Hepatocyte (in vitro differentiated cells): ENCODE data around the gene KDM3A. TPM values are rescaled to one million over a fixed set of nuclear protein-coding genes. Genes with fewer than 3 reads are reported as not detected.

Experiments used
- DNase-seq: peaks from one replicate; pipeline ENCODE4 v3.0.0-alpha.2; 2016; ENCODE audit warnings: low spot score
- H2AFZ ChIP-seq: fragments of 200-600 bp; sonication (generic); 2 replicates; pipeline ENCODE4 v1.6.0; 2016; ENCODE audit warnings: antibody characterized with exemption, mild to moderate bottlenecking
- H3K27ac ChIP-seq: fragments of 200-600 bp; sonication (generic); 2 replicates; pipeline ENCODE4 v1.5.1; 2016; ENCODE audit warnings: mild to moderate bottlenecking
- H3K27me3 ChIP-seq: fragments of 200-600 bp; sonication (generic); 2 replicates; pipeline ENCODE4 v1.6.1; 2016
- H3K36me3 ChIP-seq: fragments of 200-600 bp; sonication (generic); replicated peaks from 2 replicates; pipeline ENCODE4 v1.5.1; 2016; ENCODE audit warnings: low read depth; ENCODE audit not compliant: insufficient read depth
- H3K4me1 ChIP-seq: fragments of 200-600 bp; sonication (generic); 2 replicates; pipeline ENCODE4 v1.5.1; 2016; ENCODE audit warnings: mild to moderate bottlenecking, moderate library complexity; ENCODE audit not compliant: insufficient read depth
- H3K4me2 ChIP-seq: fragments of 200-600 bp; sonication (generic); 2 replicates; pipeline ENCODE4 v1.6.0; 2016
- H3K4me3 ChIP-seq: fragments of 200-600 bp; sonication (generic); 2 replicates; pipeline ENCODE4 v1.5.1; 2016; ENCODE audit warnings: mild to moderate bottlenecking
- H3K79me2 ChIP-seq: fragments of 200-600 bp; sonication (generic); 2 replicates; pipeline ENCODE4 v1.6.0; 2017; ENCODE audit warnings: mild to moderate bottlenecking
- H3K9me2 ChIP-seq: fragments of 200-600 bp; sonication (generic); replicated peaks from 2 replicates; pipeline ENCODE4 v1.6.0; 2017; ENCODE audit warnings: mild to moderate bottlenecking; ENCODE audit not compliant: insufficient read depth
- H3K9me3 ChIP-seq: fragments of 200-600 bp; sonication (generic); 2 replicates; pipeline ENCODE4 v1.5.1; 2016; ENCODE audit warnings: low read depth, mild to moderate bottlenecking
- H4K20me1 ChIP-seq: fragments of 200-600 bp; sonication (generic); 2 replicates; pipeline ENCODE4 v1.6.0; 2016; ENCODE audit warnings: mild to moderate bottlenecking; ENCODE audit not compliant: insufficient read depth, poor library complexity, severe bottlenecking
- EZH2 ChIP-seq: fragments of 200-600 bp; sonication (generic); IDR thresholded peaks from 2 replicates; pipeline ENCODE4 v1.6.1; 2016; ENCODE audit warnings: antibody characterized with exemption, mild to moderate bottlenecking, borderline replicate concordance
- EZH2phosphoT487 ChIP-seq: fragments of 200-600 bp; sonication (generic); IDR thresholded peaks from one replicate; pipeline ENCODE4 v1.6.1; 2018; ENCODE audit warnings: antibody characterized with exemption, mild to moderate bottlenecking, low read depth, moderate library complexity; ENCODE audit not compliant: unreplicated experiment, severe bottlenecking
- WGBS: methylation state at CpG from one replicate; pipeline ENCODE4 v1.1.6; 2016; ENCODE audit warnings: low lambda C conversion rate; ENCODE audit errors: missing lambda C conversion rate; 5-methylcytosine and 5-hydroxymethylcytosine counted together
- polyA plus RNA-seq: library from polyadenylated mRNA; unstranded; fragments of >200 nt; fragmentation: Nextera tagmentation; extraction: Ambion mirVana; gene quantifications from 2 replicates; pipeline ENCODE4 v1.2.1, GENCODE V29; 2016
- total RNA-seq: library from RNA; depleted of rRNA; stranded (reverse); fragments of >200 nt; gene quantifications from 2 replicates; pipeline ENCODE4 v1.2.3, GENCODE V29; 2014
- TF ChIP-seq, protein P1 (sequence below): fragments of 200-600 bp; sonication (generic); IDR thresholded peaks from 2 replicates; pipeline ENCODE4 v1.5.1; 2016; ENCODE audit warnings: antibody characterized with exemption, mild to moderate bottlenecking; ENCODE audit not compliant: poor library complexity

The KDM3A gene
- total and polyA plus RNA-seq, 2 experiments from 2014 or later: 13.8 to 37.5 TPM

DNA sequence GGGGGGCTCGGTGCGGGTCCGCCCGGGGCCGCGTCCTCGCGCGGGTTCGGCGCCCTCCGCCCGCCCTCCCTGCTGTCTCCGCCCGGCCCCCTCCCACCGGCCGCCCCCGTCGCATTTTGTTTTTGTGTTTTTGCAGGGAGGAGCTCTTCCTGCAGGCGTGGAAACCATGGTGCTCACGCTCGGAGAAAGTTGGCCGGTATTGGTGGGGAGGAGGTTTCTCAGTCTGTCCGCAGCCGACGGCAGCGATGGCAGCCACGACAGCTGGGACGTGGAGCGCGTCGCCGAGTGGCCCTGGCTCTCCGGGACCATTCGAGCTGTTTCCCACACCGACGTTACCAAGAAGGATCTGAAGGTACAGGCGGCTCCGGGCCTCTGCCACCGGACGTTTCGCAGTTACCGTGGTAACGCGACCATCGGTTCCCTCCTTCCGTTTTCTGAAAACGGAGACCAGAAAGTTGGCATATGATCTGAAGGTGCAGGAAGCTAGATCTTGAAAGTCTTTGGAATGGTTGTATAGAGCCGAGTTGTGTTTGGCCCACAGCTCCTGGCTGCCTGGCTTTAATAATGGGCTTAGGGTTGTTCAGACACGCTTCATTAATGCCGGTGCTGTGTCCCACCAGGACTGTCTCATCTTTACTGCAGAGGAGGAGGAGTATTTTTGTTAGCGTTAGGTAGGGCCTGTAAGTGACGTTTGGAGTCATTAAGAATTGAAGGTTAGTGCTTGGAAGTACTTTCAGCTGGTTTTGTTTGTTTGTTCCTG lies 891 bp downstream of the KDM3A start:
- no peaks in the 10 kb centered on the region for H3K27me3 ChIP-seq
- H3K36me3 ChIP-seq: no peaks in the 10 kb centered on the region
- H3K9me3 ChIP-seq: peaks cover 11% of the 10 kb centered on the region
- peak overlapping the region; percentile 46 for H2AFZ ChIP-seq
- WGBS: 1% methylated on average over 33 of the region's 53 CpGs
- peak overlapping the region; percentile 73 for H3K4me3 ChIP-seq
- DNase-seq: peak; percentile 67
- H4K20me1 ChIP-seq: peaks cover 34% of the 10 kb centered on the region
- TF ChIP-seq EZH2phosphoT487 (no peak), EZH2 (no peak)
- TF ChIP-seq, protein P1, sequence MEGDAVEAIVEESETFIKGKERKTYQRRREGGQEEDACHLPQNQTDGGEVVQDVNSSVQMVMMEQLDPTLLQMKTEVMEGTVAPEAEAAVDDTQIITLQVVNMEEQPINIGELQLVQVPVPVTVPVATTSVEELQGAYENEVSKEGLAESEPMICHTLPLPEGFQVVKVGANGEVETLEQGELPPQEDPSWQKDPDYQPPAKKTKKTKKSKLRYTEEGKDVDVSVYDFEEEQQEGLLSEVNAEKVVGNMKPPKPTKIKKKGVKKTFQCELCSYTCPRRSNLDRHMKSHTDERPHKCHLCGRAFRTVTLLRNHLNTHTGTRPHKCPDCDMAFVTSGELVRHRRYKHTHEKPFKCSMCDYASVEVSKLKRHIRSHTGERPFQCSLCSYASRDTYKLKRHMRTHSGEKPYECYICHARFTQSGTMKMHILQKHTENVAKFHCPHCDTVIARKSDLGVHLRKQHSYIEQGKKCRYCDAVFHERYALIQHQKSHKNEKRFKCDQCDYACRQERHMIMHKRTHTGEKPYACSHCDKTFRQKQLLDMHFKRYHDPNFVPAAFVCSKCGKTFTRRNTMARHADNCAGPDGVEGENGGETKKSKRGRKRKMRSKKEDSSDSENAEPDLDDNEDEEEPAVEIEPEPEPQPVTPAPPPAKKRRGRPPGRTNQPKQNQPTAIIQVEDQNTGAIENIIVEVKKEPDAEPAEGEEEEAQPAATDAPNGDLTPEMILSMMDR: no peak
- H3K79me2 ChIP-seq: peaks cover 47% of the 10 kb centered on the region
- H3K9me2 ChIP-seq: no peaks in the 10 kb centered on the region
- H3K27ac ChIP-seq: peak overlapping the region; percentile 97
- peaks cover 12% of the 10 kb centered on the region for H3K4me1 ChIP-seq
- peak overlapping the region; percentile 73 for H3K4me2 ChIP-seq

DNA sequence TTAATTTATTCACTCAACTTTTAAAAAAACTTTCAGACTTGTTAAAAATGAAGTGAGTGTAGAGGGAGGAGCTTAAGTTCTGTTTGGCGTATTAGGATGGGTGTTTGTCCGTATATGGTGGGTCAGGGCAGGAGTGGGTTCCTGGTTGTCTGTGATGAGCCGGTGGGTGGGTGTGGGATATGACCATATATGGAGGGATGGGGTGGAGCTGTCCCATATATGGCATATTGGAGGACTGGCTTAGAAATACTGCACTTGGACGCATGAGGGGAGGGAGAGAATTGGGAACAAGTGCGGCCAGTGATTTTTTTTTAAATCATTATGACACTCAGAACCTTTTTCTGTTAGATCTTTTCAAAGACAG lies 1.5 kb downstream of the KDM3A start:
- no peak overlapping the region for H2AFZ ChIP-seq
- H3K4me3 ChIP-seq: peak overlapping the region; percentile 73
- peaks cover 53% of the 10 kb centered on the region for H3K79me2 ChIP-seq
- TF ChIP-seq EZH2 (no peak), EZH2phosphoT487 (no peak)
- TF ChIP-seq, protein P1: no peak
- no peaks in the 10 kb centered on the region for H3K36me3 ChIP-seq
- DNase-seq: peak; percentile 89
- peak overlapping the region; percentile 73 for H3K4me2 ChIP-seq
- WGBS: 17% methylated on average over 5 of the region's 5 CpGs
- H3K27me3 ChIP-seq: no peaks in the 10 kb centered on the region
- peak overlapping the region; percentile 97 for H3K27ac ChIP-seq
- peaks cover 12% of the 10 kb centered on the region for H3K4me1 ChIP-seq
- H3K9me2 ChIP-seq: no peaks in the 10 kb centered on the region
- H4K20me1 ChIP-seq: peaks cover 39% of the 10 kb centered on the region
- H3K9me3 ChIP-seq: peaks cover 11% of the 10 kb centered on the region

DNA sequence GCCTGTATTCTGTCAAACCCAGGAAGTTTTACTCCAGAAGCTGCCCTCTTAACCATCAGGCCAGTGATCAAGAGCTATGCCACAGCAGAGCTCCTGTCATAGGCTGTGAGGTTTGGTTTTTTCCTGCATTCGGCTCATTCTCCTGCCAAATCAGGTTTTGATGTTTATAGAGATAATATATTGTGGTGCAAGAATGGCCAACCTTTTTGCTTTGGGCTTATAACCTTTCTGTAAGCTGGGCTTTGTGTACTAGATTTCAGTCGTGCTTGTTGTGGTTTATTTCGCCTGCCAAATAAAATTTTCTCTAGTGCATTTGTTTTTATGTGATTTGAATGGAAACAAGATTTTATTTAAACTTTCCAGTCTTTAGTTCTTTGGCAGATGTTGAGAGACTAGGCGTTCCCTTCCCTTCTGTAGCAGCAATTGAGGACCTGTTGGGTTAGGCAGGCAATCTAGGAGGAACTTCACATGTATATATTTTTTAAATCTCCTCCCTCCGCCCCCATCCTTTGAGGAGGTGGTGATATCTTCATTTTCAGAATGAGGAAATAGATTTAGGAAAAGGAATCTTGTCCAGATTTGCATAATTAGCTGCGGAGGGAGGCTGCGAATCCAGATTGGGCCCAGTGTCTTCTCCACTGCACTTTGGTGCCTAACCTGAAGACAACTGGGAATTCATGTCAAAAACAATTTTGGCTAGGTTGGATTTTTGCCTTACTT lies 2.6 kb downstream of the KDM3A start:
- H3K27ac ChIP-seq: peak overlapping the region; percentile 97
- H3K79me2 ChIP-seq: peaks cover 64% of the 10 kb centered on the region
- H3K9me2 ChIP-seq: no peaks in the 10 kb centered on the region
- DNase-seq: no peak
- H3K36me3 ChIP-seq: no peaks in the 10 kb centered on the region
- H3K27me3 ChIP-seq: no peaks in the 10 kb centered on the region
- WGBS: 93% methylated on average over 7 of the region's 7 CpGs
- no peak overlapping the region for H3K4me3 ChIP-seq
- TF ChIP-seq EZH2 (no peak), EZH2phosphoT487 (no peak)
- TF ChIP-seq, protein P1: no peak
- H3K9me3 ChIP-seq: peaks cover 11% of the 10 kb centered on the region
- peaks cover 12% of the 10 kb centered on the region for H3K4me1 ChIP-seq
- H2AFZ ChIP-seq: no peak overlapping the region
- peaks cover 51% of the 10 kb centered on the region for H4K20me1 ChIP-seq
- peak overlapping the region; percentile 73 for H3K4me2 ChIP-seq
